OCI-LY1 (cell line): ENCODE results near the gene RAB11FIP4.

Source experiments
- H2AFZ ChIP-seq: fragments of 200-600 bp; sonication (generic), shearing (Covaris generic); 2 replicates; pipeline ENCODE4 v1.6.0; 2014; ENCODE audit warnings: antibody characterized with exemption, mild to moderate bottlenecking, low read length
- H3F3A ChIP-seq: fragments of 200-600 bp; sonication (generic), shearing (Covaris generic); 2 replicates; pipeline ENCODE4 v1.6.0; 2014; ENCODE audit warnings: mild to moderate bottlenecking, antibody characterized with exemption, low read length, moderate library complexity; ENCODE audit not compliant: insufficient read depth
- H3K27ac ChIP-seq: fragments of 200-600 bp; sonication (generic); 2 replicates; pipeline ENCODE4 v1.5.1; 2014; ENCODE audit warnings: low read length, mixed run types, mild to moderate bottlenecking, low read depth; ENCODE audit not compliant: poor library complexity, severe bottlenecking
- H3K27me3 ChIP-seq: fragments of 200-600 bp; sonication (generic); 2 replicates; pipeline ENCODE4 v1.6.0; 2014; ENCODE audit warnings: antibody characterized with exemption, mild to moderate bottlenecking, low read length, moderate library complexity; ENCODE audit not compliant: insufficient read depth
- H3K36me3 ChIP-seq: fragments of 200-600 bp; sonication (generic); 2 replicates; pipeline ENCODE4 v1.6.1; 2014; ENCODE audit warnings: mild to moderate bottlenecking, antibody characterized with exemption, low read length, moderate library complexity, mixed read lengths; ENCODE audit not compliant: insufficient read depth
- H3K4me1 ChIP-seq: fragments of 200-600 bp; sonication (generic); 2 replicates; pipeline ENCODE4 v1.5.1; 2014; ENCODE audit warnings: mild to moderate bottlenecking, low read length, moderate library complexity; ENCODE audit not compliant: insufficient read depth, severe bottlenecking
- H3K4me2 ChIP-seq: fragments of 200-600 bp; sonication (generic), shearing (Covaris generic); 2 replicates; pipeline ENCODE4 v1.6.1; 2014; ENCODE audit warnings: low read length
- H3K4me3 ChIP-seq: fragments of 200-600 bp; sonication (generic); 2 replicates; pipeline ENCODE4 v1.5.1; 2014; ENCODE audit warnings: low read length, low read depth, mild to moderate bottlenecking, mixed read lengths; ENCODE audit not compliant: poor library complexity, severe bottlenecking
- H3K79me2 ChIP-seq: fragments of 200-600 bp; shearing (Covaris generic); 2 replicates; pipeline ENCODE4 v1.6.1; 2016; ENCODE audit warnings: mixed run types, low read length, mixed read lengths; ENCODE audit not compliant: insufficient read depth
- H3K9ac ChIP-seq: fragments of 200-600 bp; sonication (generic), shearing (Covaris generic); 2 replicates; pipeline ENCODE4 v1.6.1; 2014; ENCODE audit warnings: mild to moderate bottlenecking, low read length, mixed read lengths
- H3K9me2 ChIP-seq: fragments of 200-600 bp; sonication (generic), shearing (Covaris generic); 2 replicates; pipeline ENCODE4 v1.6.1; 2014; ENCODE audit warnings: low read depth, mild to moderate bottlenecking, low read length, mixed read lengths
- H3K9me3 ChIP-seq: fragments of 200-600 bp; shearing (Covaris generic); 2 replicates; pipeline ENCODE4 v1.6.1; 2014; ENCODE audit warnings: low read length, mixed read lengths
- H4K20me1 ChIP-seq: fragments of 200-600 bp; sonication (generic), shearing (Covaris generic); 2 replicates; pipeline ENCODE4 v1.6.0; 2016; ENCODE audit warnings: mild to moderate bottlenecking, low read length; ENCODE audit not compliant: insufficient read depth
- EZH2 ChIP-seq: fragments of 200-600 bp; sonication (generic), shearing (Covaris generic); IDR thresholded peaks from 2 replicates; pipeline ENCODE4 v1.8.0; 2017; ENCODE audit warnings: borderline replicate concordance, mixed run types, mild to moderate bottlenecking, antibody characterized with exemption, low read length, moderate library complexity, mixed read lengths
- TF ChIP-seq, protein P1 (sequence below): fragments of 200-600 bp; sonication (generic), shearing (Covaris generic); IDR thresholded peaks from 2 replicates; pipeline ENCODE4 v1.5.1; 2017; ENCODE audit warnings: mild to moderate bottlenecking, antibody characterized with exemption, low read length, moderate library complexity, mixed read lengths

The RAB11FIP4 gene

DNA sequence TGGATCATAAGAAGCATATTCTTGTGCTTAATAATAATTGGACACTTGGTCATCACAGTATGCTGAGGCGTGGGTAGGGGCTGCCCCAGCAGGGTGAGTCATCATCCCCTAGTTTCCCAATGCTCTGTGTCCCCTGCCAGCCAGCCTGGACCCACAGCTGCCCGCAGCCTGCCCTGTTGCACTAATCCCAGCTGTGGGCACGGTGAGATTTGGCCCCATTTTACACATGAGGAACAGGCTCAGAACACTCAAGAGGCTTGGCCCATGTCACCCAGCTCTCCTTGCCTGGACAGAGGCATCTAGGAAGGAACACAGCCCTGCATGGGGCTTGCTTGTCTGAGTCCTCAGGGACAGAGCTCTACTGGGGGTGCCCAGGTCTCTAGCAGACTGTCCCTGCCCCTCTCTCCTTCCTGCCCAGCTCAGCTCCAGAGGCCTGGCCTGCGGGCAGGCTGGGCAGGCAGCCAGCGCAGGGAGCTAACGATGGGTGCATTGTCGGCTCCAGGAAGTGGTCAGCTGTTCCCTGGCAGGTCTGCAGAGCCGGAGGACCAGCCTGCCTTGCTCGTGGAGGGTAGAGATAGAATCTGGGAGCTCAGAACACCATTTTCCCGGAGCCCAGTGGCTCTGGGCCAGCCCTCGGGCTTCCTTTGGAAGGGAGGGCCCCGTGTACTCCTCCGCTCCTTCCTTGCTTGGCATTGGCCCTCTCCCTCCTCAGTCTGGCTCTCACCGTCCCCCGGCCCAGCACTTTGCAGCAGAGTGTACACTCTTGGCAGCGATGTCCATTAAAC lies 189.4 kb downstream of the RAB11FIP4 start:
- H3K9me3 ChIP-seq: no peaks in the 10 kb centered on the region
- H3K79me2 ChIP-seq: no peaks in the 10 kb centered on the region
- H3K4me3 ChIP-seq: no peak overlapping the region
- no peak overlapping the region for H2AFZ ChIP-seq
- no peaks in the 10 kb centered on the region for H3K4me1 ChIP-seq
- no peaks in the 10 kb centered on the region for H3K27me3 ChIP-seq
- no peaks in the 10 kb centered on the region for H3K9me2 ChIP-seq
- H3F3A ChIP-seq: no peaks in the 10 kb centered on the region
- no peaks in the 10 kb centered on the region for H4K20me1 ChIP-seq
- no peak overlapping the region for H3K27ac ChIP-seq
- TF ChIP-seq, protein P1, sequence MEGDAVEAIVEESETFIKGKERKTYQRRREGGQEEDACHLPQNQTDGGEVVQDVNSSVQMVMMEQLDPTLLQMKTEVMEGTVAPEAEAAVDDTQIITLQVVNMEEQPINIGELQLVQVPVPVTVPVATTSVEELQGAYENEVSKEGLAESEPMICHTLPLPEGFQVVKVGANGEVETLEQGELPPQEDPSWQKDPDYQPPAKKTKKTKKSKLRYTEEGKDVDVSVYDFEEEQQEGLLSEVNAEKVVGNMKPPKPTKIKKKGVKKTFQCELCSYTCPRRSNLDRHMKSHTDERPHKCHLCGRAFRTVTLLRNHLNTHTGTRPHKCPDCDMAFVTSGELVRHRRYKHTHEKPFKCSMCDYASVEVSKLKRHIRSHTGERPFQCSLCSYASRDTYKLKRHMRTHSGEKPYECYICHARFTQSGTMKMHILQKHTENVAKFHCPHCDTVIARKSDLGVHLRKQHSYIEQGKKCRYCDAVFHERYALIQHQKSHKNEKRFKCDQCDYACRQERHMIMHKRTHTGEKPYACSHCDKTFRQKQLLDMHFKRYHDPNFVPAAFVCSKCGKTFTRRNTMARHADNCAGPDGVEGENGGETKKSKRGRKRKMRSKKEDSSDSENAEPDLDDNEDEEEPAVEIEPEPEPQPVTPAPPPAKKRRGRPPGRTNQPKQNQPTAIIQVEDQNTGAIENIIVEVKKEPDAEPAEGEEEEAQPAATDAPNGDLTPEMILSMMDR: no peak
- no peak for TF ChIP-seq EZH2
- H3K36me3 ChIP-seq: no peaks in the 10 kb centered on the region
- no peak overlapping the region for H3K4me2 ChIP-seq
- H3K9ac ChIP-seq: no peak overlapping the region

DNA sequence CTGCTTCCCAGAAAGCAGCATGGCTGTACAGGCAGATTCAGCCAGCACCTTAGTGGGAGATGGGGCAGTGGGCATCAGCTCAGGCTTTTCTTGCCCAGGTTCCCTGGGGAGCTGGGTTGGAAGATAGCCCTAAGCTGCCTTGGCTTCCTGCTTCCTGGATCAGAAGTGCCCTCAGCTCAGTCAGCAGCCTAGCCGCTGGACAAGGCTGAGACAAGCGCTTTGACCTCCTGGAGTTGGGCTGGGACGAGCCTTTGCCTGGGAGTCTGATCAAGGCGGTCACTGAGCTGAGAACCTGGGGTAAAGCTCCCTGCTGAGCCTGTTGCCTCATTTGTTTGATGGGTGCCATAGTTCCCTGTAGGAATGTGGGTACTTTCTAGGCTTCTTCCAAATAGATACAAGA lies 190.0 kb downstream of the RAB11FIP4 start:
- no peaks in the 10 kb centered on the region for H4K20me1 ChIP-seq
- no peaks in the 10 kb centered on the region for H3K27me3 ChIP-seq
- no peaks in the 10 kb centered on the region for H3K79me2 ChIP-seq
- no peaks in the 10 kb centered on the region for H3K9me2 ChIP-seq
- H3K4me3 ChIP-seq: no peak overlapping the region
- TF ChIP-seq, protein P1: no peak
- no peak for TF ChIP-seq EZH2
- H3K4me2 ChIP-seq: no peak overlapping the region
- no peaks in the 10 kb centered on the region for H3F3A ChIP-seq
- H3K9ac ChIP-seq: no peak overlapping the region
- H3K27ac ChIP-seq: no peak overlapping the region
- H2AFZ ChIP-seq: no peak overlapping the region
- no peaks in the 10 kb centered on the region for H3K4me1 ChIP-seq
- H3K36me3 ChIP-seq: no peaks in the 10 kb centered on the region
- H3K9me3 ChIP-seq: no peaks in the 10 kb centered on the region

DNA sequence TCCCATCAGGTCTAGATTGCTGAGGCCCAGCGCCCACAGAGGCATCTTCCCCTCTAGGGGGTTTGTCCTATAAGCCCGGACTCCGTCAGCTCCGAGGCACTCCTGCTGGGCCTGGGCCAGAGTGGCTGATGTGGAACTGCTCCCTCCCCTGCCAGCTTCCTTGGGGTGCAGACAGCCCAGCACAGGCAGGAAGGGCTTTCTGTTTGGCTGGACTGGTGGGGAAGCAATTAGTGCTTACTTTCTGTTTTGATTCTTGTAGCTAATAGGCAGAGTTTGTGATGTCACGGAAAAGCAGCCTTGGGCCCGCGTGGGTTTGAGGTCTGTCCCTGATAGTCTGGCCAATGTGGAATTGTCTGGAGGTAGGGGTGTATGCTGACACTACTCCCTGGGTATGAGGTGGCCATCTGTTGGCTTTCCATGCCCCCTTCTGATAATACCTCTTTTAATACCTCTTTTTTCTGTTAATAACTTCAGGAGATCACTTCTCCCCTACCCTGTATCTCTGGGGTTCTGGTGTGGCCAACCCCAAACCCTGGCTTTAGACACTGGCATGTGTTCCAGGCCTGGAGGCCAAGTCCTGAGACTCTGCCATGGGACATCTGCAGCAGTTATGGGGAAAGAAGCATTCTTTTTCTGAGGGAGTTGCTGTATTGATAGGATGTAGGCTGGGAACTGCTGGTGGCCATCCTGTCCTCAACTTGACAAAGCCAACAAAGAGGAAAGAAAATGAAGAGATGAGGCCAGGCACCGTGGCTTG lies 190.9 kb downstream of the RAB11FIP4 start:
- no peaks in the 10 kb centered on the region for H3K9me2 ChIP-seq
- H3K9me3 ChIP-seq: no peaks in the 10 kb centered on the region
- H3K27ac ChIP-seq: no peak overlapping the region
- no peaks in the 10 kb centered on the region for H3F3A ChIP-seq
- no peak for TF ChIP-seq EZH2
- TF ChIP-seq, protein P1: no peak
- no peak overlapping the region for H3K4me3 ChIP-seq
- H3K27me3 ChIP-seq: no peaks in the 10 kb centered on the region
- H3K9ac ChIP-seq: no peak overlapping the region
- H3K36me3 ChIP-seq: no peaks in the 10 kb centered on the region
- H3K79me2 ChIP-seq: no peaks in the 10 kb centered on the region
- no peaks in the 10 kb centered on the region for H3K4me1 ChIP-seq
- H4K20me1 ChIP-seq: no peaks in the 10 kb centered on the region
- H2AFZ ChIP-seq: no peak overlapping the region
- H3K4me2 ChIP-seq: no peak overlapping the region
